ENCODE data around the gene TMEM191C.
"Not testable (repeated sequence)": the region's sequence is repeated elsewhere in the genome, so short reads cannot be mapped to it uniquely, and the experiment has no call there.

The TMEM191C gene

GRCh38 chr22:21467337-21468193 lies at the start of gene TMEM191C:
Gene TMEM191C, plus strand, starts transcription at chr22:21467387. Its CDS starts 73 bp downstream, at chr22:21467460.
- DNase-seq (ENCODE audit: low read depth) = not testable (repeated sequence)

- not testable (repeated sequence) for DNase-seq (ENCODE audit: low read depth)
Measured at GRCh38 chr22:21417853-21418252, 49.3 kb upstream of the TMEM191C start.

- not testable (repeated sequence) for DNase-seq (ENCODE audit: low read depth)
Measured at GRCh38 chr22:21418974-21419638, 48.1 kb upstream of the TMEM191C start.

GRCh38 chr22:21420180-21420763 lies 46.9 kb upstream of the TMEM191C start:
- not testable (repeated sequence) for DNase-seq (ENCODE audit: low read depth)

- DNase-seq (ENCODE audit: low read depth) = not testable (repeated sequence)
Measured at GRCh38 chr22:21424084-21424709, 43.0 kb upstream of the TMEM191C start.

- not testable (repeated sequence) for DNase-seq (ENCODE audit: low read depth)
Measured at GRCh38 chr22:21434378-21435233, 32.6 kb upstream of the TMEM191C start.

- DNase-seq (ENCODE audit: low read depth) = not testable (repeated sequence)
Measured at GRCh38 chr22:21435998-21436810, 31.0 kb upstream of the TMEM191C start.

GRCh38 chr22:21438013-21438412 lies 29.2 kb upstream of the TMEM191C start:
- DNase-seq (ENCODE audit: low read depth) = not testable (repeated sequence)

GRCh38 chr22:21440018-21440636 lies 27.1 kb upstream of the TMEM191C start:
- DNase-seq (ENCODE audit: low read depth) = not testable (repeated sequence)

- not testable (repeated sequence) for DNase-seq (ENCODE audit: low read depth)
Measured at GRCh38 chr22:21440676-21441075, 26.5 kb upstream of the TMEM191C start.

GRCh38 chr22:21441170-21441569 lies 26.0 kb upstream of the TMEM191C start:
- not testable (repeated sequence) for DNase-seq (ENCODE audit: low read depth)

GRCh38 chr22:21442123-21442522 lies 25.1 kb upstream of the TMEM191C start:
- not testable (repeated sequence) for DNase-seq (ENCODE audit: low read depth)

- not testable (repeated sequence) for DNase-seq (ENCODE audit: low read depth)
Measured at GRCh38 chr22:21442646-21443045, 24.5 kb upstream of the TMEM191C start.

- DNase-seq (ENCODE audit: low read depth) = no peak
Measured at GRCh38 chr22:21443057-21443734, 24.0 kb upstream of the TMEM191C start.

GRCh38 chr22:21443735-21444421 lies 23.3 kb upstream of the TMEM191C start:
- DNase-seq (ENCODE audit: low read depth) = no peak

- no peak for DNase-seq (ENCODE audit: low read depth)
Measured at GRCh38 chr22:21444701-21445436, 22.3 kb upstream of the TMEM191C start.

GRCh38 chr22:21445437-21446127 lies 21.6 kb upstream of the TMEM191C start:
- DNase-seq (ENCODE audit: low read depth) = no peak
